Endothelial cell of umbilical vein (primary cell): ENCODE data around the gene THSD4. TPM values are rescaled to one million over a fixed set of nuclear protein-coding genes. Genes with fewer than 3 reads are reported as not detected.

ENCODE experiments used
- BruUV-seq: library from RNA; stranded (reverse); fragments of 400-500 nt; replicated peaks from 2 replicates; lab custom pipeline; 2021; lab: Mats Ljungman, UMichigan
- CTCF ChIA-PET: fragments of 300-600, 350-600 bp; sonication (Branson Sonifier 250); formaldehyde crosslinking; loops from one replicate; lab custom pipeline; 2021; ENCODE audit warnings: antibody characterized with exemption, inconsistent platforms; lab: Charles Lee
- POLR2A ChIA-PET: fragments of 300-600, 350-600 bp; sonication (Branson Sonifier 250); formaldehyde crosslinking; loops from one replicate; lab custom pipeline; 2021; ENCODE audit warnings: antibody characterized with exemption, inconsistent platforms; lab: Charles Lee
- DNase-seq: peaks from one replicate; pipeline ENCODE4 v3.0.0-alpha.2; 2011; ENCODE audit warnings: low read depth, low spot score
- FAIRE-seq: peaks from 2 replicates; lab custom pipeline; 2011; peaks lifted over from hg19 to GRCh38; lab: Jason Lieb, UNC
- H2AFZ ChIP-seq: 2 replicates; pipeline ENCODE4 v1.6.0; 2012; ENCODE audit warnings: low read depth, low read length, control low read depth, inconsistent platforms
- H3K27ac ChIP-seq: 2 replicates; pipeline ENCODE4 v1.5.1; 2011; ENCODE audit warnings: low read depth, mild to moderate bottlenecking, control low read depth, low read length, moderate library complexity; ENCODE audit not compliant: insufficient read depth
- H3K27me3 ChIP-seq, 2 experiments: 2 replicates each; pipeline versions ENCODE4 v1.6.0 to v1.6.1; 2011; ENCODE audit warnings: low read length in 2 of 2, mixed read lengths in 1 of 2; ENCODE audit not compliant: control insufficient read depth in 2 of 2, insufficient read depth in 2 of 2
- H3K36me3 ChIP-seq, 2 experiments: 2 replicates in 1 of 2; 3 replicates in 1 of 2; pipeline ENCODE4 v1.5.1; 2011; ENCODE audit warnings: low read length in 2 of 2, mild to moderate bottlenecking in 1 of 2, moderate library complexity in 1 of 2; ENCODE audit not compliant: control insufficient read depth in 2 of 2, insufficient read depth in 2 of 2; ENCODE audit errors: extremely low read depth in 1 of 2
- H3K4me1 ChIP-seq: 3 replicates; pipeline ENCODE4 v1.5.1; 2011; ENCODE audit warnings: mild to moderate bottlenecking, low read length; ENCODE audit not compliant: control insufficient read depth, insufficient read depth; ENCODE audit errors: extremely low read depth
- H3K4me2 ChIP-seq: 2 replicates; pipeline ENCODE4 v1.6.1; 2011; ENCODE audit warnings: low read length, control low read depth, mixed read lengths; ENCODE audit not compliant: insufficient read depth
- H3K4me3 ChIP-seq, 3 experiments: fragments of 200-600 bp in 1 of 3; sonication (generic), shearing (Covaris generic) in 1 of 3; replicated peaks in 1 of 3; 2 replicates each; pipeline ENCODE4 v1.5.1; 2011 to 2016; ENCODE audit warnings: control low read depth in 3 of 3, low read length in 3 of 3, mild to moderate bottlenecking in 2 of 3, inconsistent platforms in 1 of 3, low read depth in 1 of 3, moderate library complexity in 1 of 3; ENCODE audit not compliant: insufficient read depth in 1 of 3
- H3K79me2 ChIP-seq: 2 replicates; pipeline ENCODE4 v1.6.0; 2012; ENCODE audit warnings: low read length, inconsistent platforms; ENCODE audit not compliant: control insufficient read depth, insufficient read depth
- H3K9ac ChIP-seq: replicated peaks from 2 replicates; pipeline ENCODE3; 2011; ENCODE audit warnings: low read length, control low read depth; ENCODE audit not compliant: insufficient read depth; ENCODE audit errors: extremely low read depth
- H3K9me1 ChIP-seq: replicated peaks from 3 replicates; pipeline ENCODE4 v1.6.0; 2011; ENCODE audit warnings: mild to moderate bottlenecking, low read length; ENCODE audit not compliant: control insufficient read depth, insufficient read depth; ENCODE audit errors: extremely low read depth
- H3K9me3 ChIP-seq: replicated peaks from 2 replicates; pipeline ENCODE4 v1.5.1; 2012; ENCODE audit warnings: low read length, inconsistent platforms; ENCODE audit not compliant: control insufficient read depth, insufficient read depth
- H4K20me1 ChIP-seq: replicated peaks from 2 replicates; pipeline ENCODE3; 2011; ENCODE audit warnings: mild to moderate bottlenecking, low read length; ENCODE audit not compliant: control insufficient read depth, insufficient read depth; ENCODE audit errors: extremely low read depth
- EZH2 ChIP-seq: IDR thresholded peaks from 2 replicates; pipeline ENCODE4 v1.6.1; 2012; ENCODE audit warnings: borderline replicate concordance, low read depth, mild to moderate bottlenecking, moderate library complexity, low read length, inconsistent platforms; ENCODE audit not compliant: severe bottlenecking
- FOS ChIP-seq: IDR thresholded peaks from 2 replicates; pipeline ENCODE4 v1.6.1; 2011; ENCODE audit warnings: mild to moderate bottlenecking, low read length, moderate library complexity, borderline replicate concordance; ENCODE audit not compliant: insufficient read depth
- GATA2 ChIP-seq: IDR thresholded peaks from 2 replicates; pipeline ENCODE4 v1.7.0; 2011; ENCODE audit warnings: low read depth, mild to moderate bottlenecking, moderate library complexity, mixed read lengths, low read length; ENCODE audit not compliant: insufficient read length, insufficient read depth
- JUN ChIP-seq: IDR thresholded peaks from 2 replicates; pipeline ENCODE4 v1.6.1; 2011; ENCODE audit warnings: borderline replicate concordance, low read depth; ENCODE audit not compliant: insufficient read length, insufficient read depth
- MYC ChIP-seq: IDR thresholded peaks from one replicate; pipeline ENCODE4 v1.6.1; 2011; ENCODE audit warnings: mild to moderate bottlenecking, low read depth, low read length
- POLR2A ChIP-seq: IDR thresholded peaks from 2 replicates; pipeline ENCODE4 v1.6.1; 2012; ENCODE audit warnings: low read depth, mild to moderate bottlenecking, control low read depth, low read length
- POLR2AphosphoS5 ChIP-seq: IDR thresholded peaks from 2 replicates; pipeline ENCODE4 v1.6.1; 2012; ENCODE audit warnings: low read depth, mild to moderate bottlenecking, control low read depth, low read length, moderate library complexity; ENCODE audit not compliant: insufficient read depth
- dilution Hi-C: fragments of 300-500 bp; cut with MboI; formaldehyde crosslinking; loops from one replicate; pipeline ENCODE4 v1.15.0; 2019; ENCODE audit warnings: low sequenced_read_pairs; ENCODE audit not compliant: extremely low pct_ligation_motif_present
- intact Hi-C: fragments of 100-400 bp; cut with micrococcal nuclease; formaldehyde crosslinking; loops from one replicate; pipeline ENCODE4 v1.10.0; 2022
- polyA plus RNA-seq, 4 experiments: library from polyadenylated mRNA; depleted of rRNA in 3 of 4; stranded (reverse) in 3 of 4; unstranded in 1 of 4; fragments of >200 nt; gene quantifications; 2 replicates each; pipeline versions ENCODE4 v1.2.1 to v1.2.3, GENCODE V29; 2011 to 2012; ENCODE audit warnings: missing spikeins in 1 of 4
- total RNA-seq: library from RNA; stranded (reverse); gene quantifications from 2 replicates; pipeline ENCODE4 v1.2.3, GENCODE V29; 2021
- TF ChIP-seq, protein P1 (sequence below): IDR thresholded peaks from 2 replicates; pipeline ENCODE4 v1.6.1; 2011; ENCODE audit not compliant: insufficient read depth, insufficient read length
- TF ChIP-seq, protein P2 (sequence below), 2 donors: IDR thresholded peaks; 1 replicate in 1 of 2; 2 replicates in 1 of 2; pipeline ENCODE4 v1.5.1; 2011; ENCODE audit warnings: low read length in 2 of 2, mild to moderate bottlenecking in 2 of 2, moderate library complexity in 2 of 2, control low read depth in 1 of 2, inconsistent platforms in 1 of 2, low read depth in 1 of 2; ENCODE audit not compliant: insufficient read depth in 1 of 2; ENCODE audit errors: extremely low read depth in 1 of 2

The THSD4 gene
- total and polyA plus RNA-seq, 2 donors (not counting 3 experiments of a cell fraction or from before 2014, with no cell fraction given): 9.9 to 25.4 TPM

DNA sequence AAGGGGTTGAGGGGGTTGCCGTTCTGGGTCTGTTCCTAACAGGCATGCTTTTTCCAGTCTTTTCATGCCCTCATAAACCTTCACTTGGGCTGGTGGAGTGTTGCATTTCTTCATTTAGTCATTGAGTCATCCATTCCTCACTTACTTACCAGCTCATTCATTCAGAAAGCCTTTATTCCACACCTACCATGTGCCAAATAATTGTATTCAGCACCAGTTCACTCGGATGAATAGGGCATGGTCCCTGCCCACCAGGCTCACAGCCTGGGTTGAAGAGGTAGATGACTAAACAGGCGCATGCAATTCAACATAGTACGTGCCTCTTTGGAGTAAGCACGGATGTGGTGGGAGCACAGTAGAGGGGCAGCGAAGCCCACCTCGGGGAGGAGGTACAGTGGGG is 35.1 kb upstream of the THSD4 start:
- no peak for FAIRE-seq
- CTCF ChIA-PET: no interaction called here

More for the DNA sequence above, 35.1 kb upstream of the THSD4 start:
- H3K9ac ChIP-seq: no peak overlapping the region
- H2AFZ ChIP-seq: no peak overlapping the region
- no peak for DNase-seq
- POLR2A ChIA-PET: no interaction called here
- BruUV-seq: no TSS peak
- H3K79me2 ChIP-seq: no peaks in the 10 kb centered on the region
- H4K20me1 ChIP-seq: no peaks in the 10 kb centered on the region
- intact Hi-C loops: no loop called here
- no peak overlapping the region for H3K27ac ChIP-seq
- H3K9me3 ChIP-seq: no peaks in the 10 kb centered on the region
- peaks cover 3 to 5% of the 10 kb centered on the region in 2 experiments for H3K27me3 ChIP-seq
- H3K4me2 ChIP-seq: no peak overlapping the region
- H3K36me3 ChIP-seq: no peaks in the 10 kb centered on the region
- H3K9me1 ChIP-seq: no peaks in the 10 kb centered on the region
- no peaks in the 10 kb centered on the region for H3K4me1 ChIP-seq
- H3K4me3 ChIP-seq: no peak overlapping the region
- dilution Hi-C loops: no loop called here
- TF ChIP-seq MYC: no peak
- TF ChIP-seq, protein P1, sequence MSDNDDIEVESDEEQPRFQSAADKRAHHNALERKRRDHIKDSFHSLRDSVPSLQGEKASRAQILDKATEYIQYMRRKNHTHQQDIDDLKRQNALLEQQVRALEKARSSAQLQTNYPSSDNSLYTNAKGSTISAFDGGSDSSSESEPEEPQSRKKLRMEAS: no peak
- no peak for TF ChIP-seq JUN
- no peak for TF ChIP-seq FOS
- TF ChIP-seq EZH2: no peak
- no peak for TF ChIP-seq POLR2AphosphoS5
- TF ChIP-seq GATA2: no peak
- TF ChIP-seq, protein P2, sequence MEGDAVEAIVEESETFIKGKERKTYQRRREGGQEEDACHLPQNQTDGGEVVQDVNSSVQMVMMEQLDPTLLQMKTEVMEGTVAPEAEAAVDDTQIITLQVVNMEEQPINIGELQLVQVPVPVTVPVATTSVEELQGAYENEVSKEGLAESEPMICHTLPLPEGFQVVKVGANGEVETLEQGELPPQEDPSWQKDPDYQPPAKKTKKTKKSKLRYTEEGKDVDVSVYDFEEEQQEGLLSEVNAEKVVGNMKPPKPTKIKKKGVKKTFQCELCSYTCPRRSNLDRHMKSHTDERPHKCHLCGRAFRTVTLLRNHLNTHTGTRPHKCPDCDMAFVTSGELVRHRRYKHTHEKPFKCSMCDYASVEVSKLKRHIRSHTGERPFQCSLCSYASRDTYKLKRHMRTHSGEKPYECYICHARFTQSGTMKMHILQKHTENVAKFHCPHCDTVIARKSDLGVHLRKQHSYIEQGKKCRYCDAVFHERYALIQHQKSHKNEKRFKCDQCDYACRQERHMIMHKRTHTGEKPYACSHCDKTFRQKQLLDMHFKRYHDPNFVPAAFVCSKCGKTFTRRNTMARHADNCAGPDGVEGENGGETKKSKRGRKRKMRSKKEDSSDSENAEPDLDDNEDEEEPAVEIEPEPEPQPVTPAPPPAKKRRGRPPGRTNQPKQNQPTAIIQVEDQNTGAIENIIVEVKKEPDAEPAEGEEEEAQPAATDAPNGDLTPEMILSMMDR (IDR thresholded peaks at IDR 0.05; ENCODE audit: extremely low read depth in 1 of 2, insufficient read depth in 1 of 2, low read depth in 1 of 2, low read length in 2 of 2): no peak
- TF ChIP-seq POLR2A: no peak
